H1 (cell line): ENCODE data around the gene LHFPL2. TPM values are rescaled to one million over a fixed set of nuclear protein-coding genes. Genes with fewer than 3 reads are reported as not detected.

Experiments used
- CTCF ChIA-PET: fragments of 300-600 bp; sonication (Branson Sonifier 250); formaldehyde crosslinking; loops from one replicate; lab custom pipeline; 2021; ENCODE audit not compliant: partially characterized antibody; lab: Charles Lee
- POLR2A ChIA-PET: fragments of 300-600 bp; sonication (Branson Sonifier 250); formaldehyde crosslinking; loops from one replicate; lab custom pipeline; 2021; ENCODE audit warnings: inconsistent platforms; ENCODE audit not compliant: partially characterized antibody; lab: Charles Lee
- DNase-seq, 2 experiments: peaks; one replicate each; pipeline versions ENCODE4 v3.0.0 to v3.0.0-alpha.2; 2010 to 2022; ENCODE audit warnings: low spot score in 2 of 2, low read depth in 1 of 2, mixed read lengths in 1 of 2
- FAIRE-seq: peaks from 2 replicates; lab custom pipeline; 2011; peaks lifted over from hg19 to GRCh38; lab: Jason Lieb, UNC
- H2AFZ ChIP-seq: 2 replicates; pipeline ENCODE4 v1.8.1; 2012; ENCODE audit warnings: low read length, inconsistent platforms
- H2AK5ac ChIP-seq: 2 replicates; pipeline ENCODE4 v1.6.1; 2013; ENCODE audit warnings: low read depth, low read length
- H2BK120ac ChIP-seq: replicated peaks from 2 replicates; pipeline ENCODE3; 2013; ENCODE audit warnings: low read depth, low read length, inconsistent platforms
- H2BK12ac ChIP-seq: 2 replicates; pipeline ENCODE4 v1.6.1; 2013; ENCODE audit warnings: low read depth, low read length
- H2BK15ac ChIP-seq: 2 replicates; pipeline ENCODE4 v1.6.1; 2013; ENCODE audit warnings: low read length
- H2BK20ac ChIP-seq: 2 replicates; pipeline ENCODE4 v1.6.1; 2013; ENCODE audit warnings: low read length
- H2BK5ac ChIP-seq: 2 replicates; pipeline ENCODE4 v1.6.1; 2013; ENCODE audit warnings: low read depth, low read length
- H3K14ac ChIP-seq: 2 replicates; pipeline ENCODE4 v1.6.1; 2013; ENCODE audit warnings: inconsistent platforms; ENCODE audit not compliant: insufficient read length
- H3K18ac ChIP-seq: 2 replicates; pipeline ENCODE4 v1.6.1; 2013; ENCODE audit warnings: low read length; ENCODE audit errors: extremely low read depth
- H3K23ac ChIP-seq: 2 replicates; pipeline ENCODE4 v1.6.1; 2013; ENCODE audit warnings: inconsistent platforms; ENCODE audit not compliant: insufficient read length
- H3K23me2 ChIP-seq: 2 replicates; pipeline ENCODE4 v1.6.1; 2013; ENCODE audit warnings: low read depth, low read length
- H3K27ac ChIP-seq: 2 replicates; pipeline ENCODE4 v1.6.1; 2011; ENCODE audit warnings: low read depth, low read length, inconsistent platforms
- H3K27me3 ChIP-seq, 4 experiments: replicated peaks in 1 of 4; 1 replicate in 1 of 4; 2 replicates in 3 of 4; pipeline versions ENCODE4 v1.6.1 to v1.8.1; 2011 to 2013; ENCODE audit warnings: low read length in 3 of 4, mild to moderate bottlenecking in 3 of 4, inconsistent platforms in 2 of 4, mixed read lengths in 2 of 4, moderate library complexity in 1 of 4; ENCODE audit not compliant: control insufficient read depth in 3 of 4, insufficient read depth in 3 of 4; ENCODE audit errors: extremely low read depth in 1 of 4
- H3K36me3 ChIP-seq, 4 experiments: 2 replicates each; pipeline versions ENCODE4 v1.6.1 to v1.8.1; 2011 to 2013; ENCODE audit warnings: mild to moderate bottlenecking in 4 of 4, low read length in 3 of 4, moderate library complexity in 2 of 4, control low read depth in 1 of 4, inconsistent platforms in 1 of 4; ENCODE audit not compliant: insufficient read depth in 4 of 4, control insufficient read depth in 2 of 4
- H3K4ac ChIP-seq: replicated peaks from 2 replicates; pipeline ENCODE3; 2013; ENCODE audit warnings: low read length, low read depth, mixed read lengths, inconsistent platforms; ENCODE audit not compliant: insufficient read length
- H3K4me1 ChIP-seq, 4 experiments: replicated peaks in 1 of 4; 1 replicate in 1 of 4; 2 replicates in 3 of 4; pipeline versions ENCODE4 v1.6.1 to v1.8.1; 2011 to 2013; ENCODE audit warnings: low read length in 3 of 4, inconsistent platforms in 2 of 4, mixed read lengths in 1 of 4; ENCODE audit not compliant: insufficient read depth in 4 of 4, control insufficient read depth in 3 of 4
- H3K4me2 ChIP-seq, 2 experiments: 2 replicates each; pipeline versions ENCODE4 v1.6.1 to v1.8.1; 2011 to 2013; ENCODE audit warnings: low read depth in 2 of 2, low read length in 2 of 2, control low read depth in 1 of 2, inconsistent platforms in 1 of 2, mild to moderate bottlenecking in 1 of 2; ENCODE audit not compliant: insufficient read depth in 1 of 2
- H3K4me3 ChIP-seq, 4 experiments: fragments of 200-600, 300-600 bp in 1 of 4; sonication (generic), shearing (Covaris generic), sonication (Bioruptor Twin) in 1 of 4; 2 replicates each; pipeline versions ENCODE4 v1.5.1 to v1.8.1; 2011 to 2016; ENCODE audit warnings: low read length in 4 of 4, low read depth in 3 of 4, control low read depth in 2 of 4, inconsistent platforms in 2 of 4, mild to moderate bottlenecking in 2 of 4, mixed read lengths in 1 of 4, moderate library complexity in 1 of 4; ENCODE audit not compliant: insufficient read depth in 2 of 4; ENCODE audit errors: extremely low read depth in 1 of 4
- H3K56ac ChIP-seq: replicated peaks from 2 replicates; pipeline ENCODE3; 2013; ENCODE audit warnings: low read depth, mild to moderate bottlenecking, mixed read lengths, low read length, inconsistent platforms; ENCODE audit not compliant: insufficient read length
- H3K79me1 ChIP-seq: 2 replicates; pipeline ENCODE4 v1.6.1; 2013; ENCODE audit warnings: low read depth, low read length, control low read depth
- H3K79me2 ChIP-seq, 2 experiments: 2 replicates each; pipeline versions ENCODE4 v1.6.1 to v1.8.1; 2012 to 2013; ENCODE audit warnings: low read length in 2 of 2, mild to moderate bottlenecking in 2 of 2, inconsistent platforms in 1 of 2; ENCODE audit not compliant: insufficient read depth in 2 of 2, control insufficient read depth in 1 of 2
- H3K9ac ChIP-seq, 4 experiments: replicated peaks in 1 of 4; 1 replicate in 1 of 4; 2 replicates in 3 of 4; pipeline versions ENCODE4 v1.6.1 to v1.8.1; 2011 to 2013; ENCODE audit warnings: low read depth in 3 of 4, low read length in 3 of 4, control low read depth in 2 of 4, mild to moderate bottlenecking in 2 of 4, moderate library complexity in 2 of 4, inconsistent platforms in 1 of 4; ENCODE audit errors: extremely low read depth in 1 of 4
- H3K9me3 ChIP-seq, 2 experiments: 2 replicates each; pipeline versions ENCODE4 v1.6.1 to v1.8.1; 2012 to 2013; ENCODE audit warnings: mild to moderate bottlenecking in 2 of 2, moderate library complexity in 2 of 2, control low read depth in 1 of 2, inconsistent platforms in 1 of 2, low read depth in 1 of 2, low read length in 1 of 2, mixed read lengths in 1 of 2; ENCODE audit not compliant: insufficient read depth in 2 of 2
- H4K20me1 ChIP-seq, 2 experiments: replicated peaks in 1 of 2; 2 replicates each; pipeline versions ENCODE3 to v1.8.1; 2011 to 2013; ENCODE audit warnings: inconsistent platforms in 2 of 2, low read length in 2 of 2, mild to moderate bottlenecking in 1 of 2; ENCODE audit not compliant: insufficient read depth in 2 of 2, control insufficient read depth in 1 of 2
- H4K5ac ChIP-seq: 2 replicates; pipeline ENCODE4 v1.6.1; 2013; ENCODE audit warnings: low read length, low read depth, mixed read lengths, inconsistent platforms; ENCODE audit not compliant: insufficient read length
- H4K8ac ChIP-seq: 2 replicates; pipeline ENCODE4 v1.8.0; 2013; ENCODE audit warnings: mild to moderate bottlenecking, moderate library complexity, low read length, inconsistent platforms; ENCODE audit not compliant: insufficient read depth; ENCODE audit errors: extremely low read depth
- H4K91ac ChIP-seq: replicated peaks from 2 replicates; pipeline ENCODE3; 2013; ENCODE audit warnings: low read length, mixed read lengths, inconsistent platforms; ENCODE audit not compliant: insufficient read length
- ATF3 ChIP-seq: IDR thresholded peaks from 2 replicates; pipeline ENCODE4 v1.6.1; 2011; ENCODE audit warnings: low read depth, mild to moderate bottlenecking, low read length; ENCODE audit not compliant: insufficient read depth
- CHD2 ChIP-seq: IDR thresholded peaks from 2 replicates; pipeline ENCODE4 v1.6.1; 2012; ENCODE audit warnings: low read length, improper control_type of control experiment
- CREB1 ChIP-seq: IDR thresholded peaks from 2 replicates; pipeline ENCODE4 v1.6.1; 2012; ENCODE audit warnings: inconsistent platforms
- EGR1 ChIP-seq: IDR thresholded peaks from 2 replicates; pipeline ENCODE4 v1.6.1; 2011; ENCODE audit warnings: low read depth, low read length, borderline replicate concordance
- KDM5A ChIP-seq: fragments of 200-600 bp; IDR thresholded peaks from 2 replicates; pipeline ENCODE4 v1.7.1; 2012; ENCODE audit warnings: mild to moderate bottlenecking, low read length, inconsistent platforms, mixed read lengths
- POU5F1 ChIP-seq: IDR thresholded peaks from 2 replicates; pipeline ENCODE4 v1.6.1; 2011; ENCODE audit warnings: low read depth, mild to moderate bottlenecking, low read length, moderate library complexity
- RAD21 ChIP-seq, 2 experiments: IDR thresholded peaks in 1 of 2; conservative IDR thresholded peaks in 1 of 2; 2 replicates each; pipeline ENCODE4 v1.6.1; 2011; ENCODE audit warnings: low read depth in 2 of 2, low read length in 2 of 2, improper control_type of control experiment in 1 of 2, inconsistent platforms in 1 of 2, mild to moderate bottlenecking in 1 of 2, moderate library complexity in 1 of 2
- RFX5 ChIP-seq: IDR thresholded peaks from 2 replicates; pipeline ENCODE4 v1.6.1; 2011; ENCODE audit warnings: low read depth, low read length, improper control_type of control experiment, borderline replicate concordance
- RNF2 ChIP-seq: fragments of 200-900, 300-1000 bp; sonication (generic); IDR thresholded peaks from 2 replicates; pipeline ENCODE4 v1.7.1; 2016; ENCODE audit warnings: borderline replicate concordance, low read depth, mild to moderate bottlenecking, antibody characterized with exemption, low read length; ENCODE audit not compliant: poor library complexity, severe bottlenecking; ENCODE audit errors: missing control alignments
- SIN3A ChIP-seq, 2 experiments: IDR thresholded peaks in 1 of 2; conservative IDR thresholded peaks in 1 of 2; 2 replicates each; pipeline ENCODE4 v1.6.1; 2011 to 2012; ENCODE audit warnings: low read length in 2 of 2, improper control_type of control experiment in 1 of 2, low read depth in 1 of 2, mild to moderate bottlenecking in 1 of 2
- WGBS, 2 experiments: shearing (Covaris generic) in 1 of 2; methylation state at CpG; one replicate each; pipeline versions ENCODE4 v1.1.6 to v1.1.7; 2013 to 2015; ENCODE audit warnings: low lambda C conversion rate in 2 of 2, mixed read lengths in 2 of 2, inconsistent platforms in 1 of 2, low coverage in 1 of 2, missing lambda C conversion rate in 1 of 2; ENCODE audit not compliant: insufficient replicate concordance in 2 of 2, insufficient coverage in 1 of 2, insufficient read length in 1 of 2; ENCODE audit errors: extremely low coverage in 1 of 2, missing lambda C conversion rate in 1 of 2; 5-methylcytosine and 5-hydroxymethylcytosine counted together
- polyA plus RNA-seq, 7 experiments: library from polyadenylated mRNA; depleted of rRNA in 3 of 7; stranded (reverse) in 5 of 7; unstranded in 2 of 7; fragments of >200 nt in 5 of 7; fragments of 200-250 nt in 2 of 7; gene quantifications; 1 replicate in 5 of 7; 2 replicates in 1 of 7; 4 replicates in 1 of 7; pipeline versions ENCODE4 v1.2.1 to v1.2.3, GENCODE V29; 2011 to 2013; ENCODE audit warnings: missing spikeins in 2 of 7, mixed read lengths in 2 of 7
- total RNA-seq: library from RNA; stranded (reverse); fragmentation: NEBNext Ultra II Directional; extraction: Animal tissue kit (Norgen Biotek cat#: 25700); gene quantifications from 2 replicates; pipeline ENCODE4 v1.2.1, GENCODE V29; 2021

The LHFPL2 gene
- total and polyA plus RNA-seq, 2 of the 8 experiments (the other 6 are each of a cell fraction or from before 2014, with no cell fraction given), result 9.6 to 43.0 TPM

- Histone ChIP-seq H2BK12ac (no peak overlapping the region), H3K4me3 (no peak overlapping the region), H2AK5ac (no peak overlapping the region), H4K20me1 (no peaks in the 10 kb centered on the region), H3K79me1 (no peaks in the 10 kb centered on the region)
- TF ChIP-seq CHD2 (no peak), SIN3A (conservative IDR thresholded peaks at IDR 0.05 in 1 of 2, IDR thresholded peaks at IDR 0.05 in 1 of 2; ENCODE audit: low read depth in 1 of 2, low read length in 2 of 2) (no peak), RNF2 (no peak), ATF3 (no peak), POU5F1 (no peak), CREB1 (no peak), RAD21 (IDR thresholded peaks at IDR 0.05 in 1 of 2, conservative IDR thresholded peaks at IDR 0.05 in 1 of 2; ENCODE audit: low read depth in 2 of 2, low read length in 2 of 2) (no peak), EGR1 (no peak), KDM5A (no peak), RFX5 (no peak)
- TF ChIP-seq, all 59 proteins: peak for 0
- H2AFZ ChIP-seq, result no peak overlapping the region
- H4K91ac ChIP-seq, result no peak overlapping the region
- FAIRE-seq, result no peak
- H3K9ac ChIP-seq, result no peak overlapping the region
- H3K18ac ChIP-seq, result no peak overlapping the region
- H4K8ac ChIP-seq, result no peak overlapping the region
- H2BK5ac ChIP-seq, result peak overlapping the region; percentile 68; the same call in 1 of the 2 replicates
- H3K4me1 ChIP-seq, result peaks cover 0 to 5% (median 3%) of the 10 kb centered on the region in 4 experiments; a peak in 5 of 7 replicates
- H3K23me2 ChIP-seq, result no peaks in the 10 kb centered on the region
- 98% methylated on average over 3 of the region's 3 CpGs; no CpG with 5 or more reads in 1 of the 2 experiments for WGBS, 2 experiments
- H3K23ac ChIP-seq, result no peak overlapping the region
- H3K14ac ChIP-seq, result no peak overlapping the region
- H3K4ac ChIP-seq, result no peak overlapping the region
- no peak for DNase-seq
- no peaks in the 10 kb centered on the region for H3K9me3 ChIP-seq
- no peak overlapping the region for H4K5ac ChIP-seq
- ChIA-PET CTCF (interaction anchor here (1.1 kb wide), 1 partner anchor 90 kb away, joined by 3 read pairs; no protein-coding TSS in a partner anchor), POLR2A (interaction anchor here (0.7 kb wide), 2 partner anchors 11 to 33 kb away, joined by 3 read pairs; no protein-coding TSS in a partner anchor)
- H3K27me3 ChIP-seq, result no peaks in the 10 kb centered on the region
- no peak overlapping the region for H3K27ac ChIP-seq
- H3K36me3 ChIP-seq, result no peaks in the 10 kb centered on the region; a peak in 3 of 8 replicates
- no peak overlapping the region for H2BK120ac ChIP-seq
- H2BK15ac ChIP-seq, result no peak overlapping the region
- no peak overlapping the region for H3K56ac ChIP-seq
- H3K4me2 ChIP-seq, result no peak overlapping the region
- no peak overlapping the region for H2BK20ac ChIP-seq
- peaks cover 0 to 64% of the 10 kb centered on the region in 2 experiments; a peak in 2 of 4 replicates for H3K79me2 ChIP-seq
Observed at GRCh38 chr5:78601559-78602314, 46.8 kb downstream of the LHFPL2 start.
